ENCODE results near the gene FBXO22.
A peak's percentile ranks its signal among the peaks of the same experiment; 100 is the strongest.
"Not testable (repeated sequence)": the region's sequence is repeated elsewhere in the genome, so short reads cannot be mapped to it uniquely, and the experiment has no call there.

Gene FBXO22

DNA sequence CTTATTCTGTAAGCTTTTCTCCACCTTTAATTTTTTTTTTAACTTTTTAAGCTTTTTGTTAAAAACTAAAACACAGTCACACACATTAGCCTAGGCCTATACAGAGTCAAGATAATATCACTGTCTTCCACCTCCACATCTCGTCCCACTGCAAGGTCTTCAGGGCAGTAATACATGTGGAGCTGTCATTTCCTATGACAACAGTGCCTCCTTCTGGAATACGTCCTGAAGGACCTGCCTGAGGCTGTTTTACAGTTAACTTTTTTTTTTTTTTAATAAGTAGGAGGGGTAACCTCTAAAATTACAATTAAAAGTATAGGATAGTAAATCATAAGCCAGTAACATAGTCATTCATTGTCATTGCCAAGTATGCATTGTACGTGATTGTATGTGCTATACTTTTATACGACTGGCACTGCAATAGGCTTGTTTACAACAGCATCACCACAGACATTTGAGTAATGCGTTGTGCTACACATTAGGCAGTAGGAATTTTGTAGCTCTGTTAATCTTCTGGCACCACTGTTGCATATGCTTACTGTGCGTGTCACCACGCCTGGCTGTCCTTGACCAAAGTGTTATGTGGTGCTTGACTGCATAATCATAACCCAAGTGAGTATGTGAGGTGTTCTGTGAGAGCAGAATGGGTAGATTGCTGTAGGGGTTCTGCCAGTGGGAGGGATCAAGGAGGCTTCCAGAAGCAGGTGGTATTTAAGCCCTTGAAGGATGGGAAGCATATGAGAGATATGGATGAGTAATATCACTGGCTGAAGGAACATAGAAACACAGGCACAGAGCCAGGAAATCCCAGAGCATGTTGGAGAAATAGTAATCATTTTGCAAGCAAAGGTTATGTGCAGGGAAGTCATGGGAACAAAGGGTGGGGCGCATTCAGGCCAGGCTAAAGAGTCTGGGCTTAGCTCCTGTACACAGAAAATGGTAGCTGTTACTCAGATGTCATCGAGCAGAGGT, 18.3 kb downstream of the FBXO22 start:
- peak; percentile 15 for DNase-seq

DNA sequence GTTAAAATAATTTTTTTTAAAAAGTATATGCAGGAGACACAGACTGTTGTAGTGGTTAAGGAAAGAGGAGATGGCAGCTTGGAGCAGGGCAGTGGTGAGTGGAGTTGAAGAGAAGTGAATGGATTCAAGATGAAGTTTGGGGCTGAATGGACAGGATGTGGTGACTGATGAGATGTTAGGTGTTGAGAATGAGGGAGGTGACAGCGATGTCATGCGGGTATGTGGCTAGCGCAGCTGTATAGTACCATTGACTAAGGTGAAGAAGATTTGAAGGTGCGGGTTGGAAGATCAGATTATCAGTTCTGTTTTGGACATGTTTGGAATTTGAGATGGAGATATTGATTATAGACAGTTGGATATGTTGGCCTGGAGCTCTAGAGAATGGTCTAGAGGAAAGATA, 20.1 kb downstream of the FBXO22 start:
- DNase-seq = no peak

DNA sequence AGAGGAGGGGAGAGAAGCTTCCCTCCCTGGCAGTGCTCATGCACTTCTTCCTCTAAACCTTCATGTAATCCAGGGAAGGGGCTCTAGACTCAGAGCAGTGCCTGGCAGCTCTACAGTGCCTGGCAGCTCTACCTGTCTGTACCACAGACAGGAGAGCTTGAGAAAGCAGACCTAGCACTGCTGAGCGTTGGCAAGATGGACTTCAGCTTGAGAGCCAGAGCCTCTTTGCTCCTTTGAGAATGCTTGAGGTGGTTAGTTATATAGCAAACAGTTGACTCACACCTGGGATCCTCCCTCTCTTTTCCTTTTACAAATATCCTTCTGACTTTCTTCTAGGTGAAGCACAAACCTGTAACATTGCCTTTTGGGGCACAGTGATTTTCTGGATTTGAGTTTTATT, 20.9 kb downstream of the FBXO22 start:
- DNase-seq = no peak

DNA sequence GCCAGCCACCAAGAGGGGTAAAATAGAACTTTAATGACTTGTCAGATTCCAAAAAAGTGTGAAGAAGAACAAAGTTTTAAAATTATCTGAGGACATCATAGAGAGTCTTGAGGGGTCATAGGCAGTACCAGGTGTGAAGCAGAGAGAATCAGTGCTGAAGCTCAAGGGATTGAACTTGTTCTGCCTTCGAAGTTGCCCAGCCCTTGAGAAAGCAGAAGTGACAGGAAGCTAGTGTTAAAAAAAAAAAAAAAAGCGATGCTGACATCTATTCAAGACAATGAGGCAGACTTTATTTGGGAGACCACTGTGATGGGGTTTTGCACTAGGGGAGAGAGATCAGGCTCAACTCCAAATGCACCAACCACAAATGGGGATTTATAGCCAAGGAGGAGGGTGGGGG, 21.8 kb downstream of the FBXO22 start:
- DNase-seq = no peak

DNA sequence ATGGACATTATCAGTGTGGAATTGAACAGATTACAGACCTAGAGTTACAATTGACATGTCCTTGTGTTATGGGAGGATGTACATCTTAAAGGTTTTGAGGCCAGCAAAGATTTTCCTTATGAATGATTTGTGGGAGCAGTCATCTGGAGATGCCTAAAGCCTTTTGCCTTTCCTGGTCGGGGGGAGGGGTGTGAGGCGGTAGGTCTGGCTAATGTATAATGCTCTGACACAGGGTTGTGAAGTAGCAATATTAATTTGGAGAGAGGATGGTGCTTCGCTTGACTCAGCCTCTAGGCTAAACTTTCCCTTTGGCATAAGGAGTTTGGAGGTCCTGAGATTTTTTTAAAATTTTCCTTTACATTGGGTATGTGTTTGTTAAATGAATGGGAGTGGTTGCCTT, 23.3 kb downstream of the FBXO22 start:
- DNase-seq = no peak

DNA sequence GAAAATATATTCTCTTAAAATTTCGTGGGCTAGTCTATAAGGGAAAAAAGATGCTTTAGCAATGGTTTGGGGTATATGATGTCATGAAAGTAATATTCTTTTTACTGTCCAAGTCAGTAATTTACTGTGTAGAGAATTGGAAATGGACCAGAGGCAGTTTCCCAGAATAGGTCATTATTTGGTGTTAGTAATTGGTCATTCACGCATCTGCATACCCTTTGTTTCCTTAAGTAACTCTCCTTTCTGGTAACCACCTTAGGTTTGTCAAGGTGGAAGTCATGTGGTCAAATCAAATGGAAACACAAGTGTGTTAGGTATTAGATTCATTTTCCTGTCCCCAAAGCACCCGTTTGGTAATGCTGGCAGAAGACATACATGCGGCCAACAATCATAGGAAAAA, 23.9 kb downstream of the FBXO22 start:
- DNase-seq = no peak

DNA sequence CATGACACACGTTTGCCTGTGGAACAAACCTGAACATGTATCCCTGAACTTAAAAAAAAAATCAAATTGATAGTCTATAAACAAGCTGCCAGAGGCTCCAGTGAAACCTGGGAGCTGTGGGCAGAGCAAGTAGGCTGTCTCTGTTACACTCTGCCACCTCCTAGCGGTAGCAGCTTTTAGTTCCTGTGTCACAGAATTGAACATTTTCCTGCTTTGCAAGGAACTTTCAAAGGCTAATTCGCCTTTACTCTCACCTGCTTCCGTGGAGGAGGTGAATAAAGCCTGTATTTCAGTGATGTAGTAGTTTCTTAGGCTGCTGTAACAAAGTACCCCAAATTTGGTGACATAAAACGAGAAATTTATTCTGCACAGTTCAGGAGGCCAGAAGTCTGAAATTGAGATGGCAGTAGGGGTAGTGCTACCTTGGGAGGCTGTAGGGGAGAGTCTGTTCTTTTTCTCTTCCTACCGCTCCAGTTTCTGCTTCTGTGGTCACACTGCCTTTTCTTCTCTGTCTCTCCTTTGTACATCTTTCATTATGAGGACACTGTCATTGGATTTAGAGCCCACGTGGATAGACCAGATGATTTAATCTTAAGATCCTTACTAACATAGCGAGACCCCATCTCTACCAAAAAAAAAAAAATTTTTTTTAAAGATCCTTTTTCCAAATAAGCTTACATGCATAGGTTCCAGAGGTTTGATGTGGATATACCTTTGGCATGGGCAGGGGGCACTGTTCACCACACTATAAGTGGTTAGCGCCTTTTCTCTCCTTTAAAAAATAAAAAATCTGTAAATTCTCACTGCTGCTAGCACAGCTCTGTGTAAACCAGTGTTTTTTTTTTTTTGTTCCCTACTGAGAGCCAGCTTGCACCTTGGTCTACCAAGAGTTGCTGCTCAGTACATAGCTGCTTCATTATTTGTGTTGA, 25.3 kb downstream of the FBXO22 start:
- peak; percentile 2 for DNase-seq

DNA sequence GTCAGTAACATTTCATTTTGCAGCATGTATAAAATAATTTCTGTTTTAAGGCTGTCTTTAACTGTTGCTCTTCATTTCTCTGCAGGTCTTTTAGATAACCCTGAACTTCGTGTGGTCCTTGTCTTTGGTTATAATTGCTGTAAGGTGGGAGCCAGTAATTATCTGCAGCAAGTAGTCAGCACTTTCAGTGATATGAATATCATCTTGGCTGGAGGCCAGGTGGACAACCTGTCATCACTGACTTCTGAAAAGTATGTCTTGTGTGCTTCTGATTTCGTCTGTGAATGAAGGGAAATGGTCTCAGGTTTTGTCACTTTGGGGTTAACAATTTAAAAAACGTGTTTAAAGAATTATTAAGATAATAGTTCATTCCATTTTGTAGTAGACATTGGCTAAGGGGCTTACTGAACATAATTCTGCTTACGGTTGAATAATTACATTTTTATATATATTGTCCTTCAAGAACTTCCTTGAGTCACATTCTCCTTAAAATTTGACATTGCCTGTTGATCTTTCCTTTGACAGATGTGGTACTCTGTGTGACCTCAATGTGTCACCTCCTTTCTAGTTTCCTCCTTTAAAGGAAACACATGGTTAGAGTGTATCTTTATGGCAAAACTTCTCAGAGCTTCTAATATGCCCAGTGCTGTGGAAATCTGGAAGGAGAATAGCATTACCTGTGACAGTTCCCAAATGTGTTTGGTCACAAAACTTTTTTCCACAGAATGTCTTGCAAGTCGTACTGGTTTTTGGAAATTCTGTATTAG, 26.3 kb downstream of the FBXO22 start:
- no peak for DNase-seq

DNA sequence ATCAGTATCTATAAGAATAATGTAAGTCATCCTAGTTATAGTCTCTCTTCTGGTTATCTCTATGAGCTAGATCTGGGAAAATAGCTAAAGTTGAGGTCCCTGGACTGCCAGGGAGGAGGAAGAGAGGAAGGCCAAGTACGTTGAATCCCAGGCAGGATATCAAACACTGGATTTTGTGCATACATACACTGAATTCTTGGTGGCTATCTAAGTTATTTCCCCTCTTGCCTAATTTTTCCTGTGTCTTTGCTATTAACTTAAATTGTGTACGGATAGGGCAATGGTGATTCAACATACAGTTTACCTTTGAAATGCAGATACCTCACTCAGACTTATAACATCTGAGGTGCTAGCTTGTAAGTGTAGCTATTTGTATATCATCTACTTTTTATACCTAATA, 27.2 kb downstream of the FBXO22 start:
- DNase-seq = no peak

DNA sequence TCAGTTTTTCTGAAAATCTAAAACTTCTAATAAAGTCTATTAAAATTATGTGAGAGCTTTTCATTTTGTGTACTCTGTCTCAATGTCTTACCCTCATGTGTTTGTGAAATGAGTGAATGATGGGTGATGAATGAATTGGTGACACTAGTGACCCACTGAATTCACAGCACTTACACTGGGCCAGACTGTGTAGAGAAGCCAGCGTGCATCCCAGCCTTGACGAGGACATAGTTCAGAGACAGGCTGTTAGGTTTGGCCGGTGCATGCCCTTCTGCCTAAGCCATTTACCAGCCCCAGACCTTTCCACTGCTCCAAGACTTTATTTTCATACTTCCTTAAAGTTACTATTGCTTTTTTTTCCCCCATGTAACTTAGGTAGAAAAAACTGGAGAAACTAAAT, 38.8 kb downstream of the FBXO22 start:
- no peak for DNase-seq

DNA sequence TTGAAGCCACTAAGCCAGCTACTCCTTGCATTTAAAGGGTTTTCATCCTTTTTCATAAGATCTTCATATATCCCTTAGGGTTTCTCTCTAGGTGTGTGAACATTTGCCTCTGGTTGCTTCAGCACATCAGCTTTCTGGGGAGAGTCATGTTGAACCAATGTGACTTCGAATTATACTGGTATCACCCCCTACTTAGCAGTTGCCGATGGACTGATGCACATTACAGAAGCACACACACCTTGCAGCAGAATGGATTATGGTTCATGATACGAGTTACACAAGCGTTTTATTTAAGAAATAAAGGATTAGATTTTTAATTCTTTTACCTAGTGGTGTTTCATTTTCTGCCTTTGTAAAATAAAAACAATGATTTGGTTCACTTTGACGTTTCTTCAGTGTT, 39.6 kb downstream of the FBXO22 start:
- DNase-seq = no peak

DNA sequence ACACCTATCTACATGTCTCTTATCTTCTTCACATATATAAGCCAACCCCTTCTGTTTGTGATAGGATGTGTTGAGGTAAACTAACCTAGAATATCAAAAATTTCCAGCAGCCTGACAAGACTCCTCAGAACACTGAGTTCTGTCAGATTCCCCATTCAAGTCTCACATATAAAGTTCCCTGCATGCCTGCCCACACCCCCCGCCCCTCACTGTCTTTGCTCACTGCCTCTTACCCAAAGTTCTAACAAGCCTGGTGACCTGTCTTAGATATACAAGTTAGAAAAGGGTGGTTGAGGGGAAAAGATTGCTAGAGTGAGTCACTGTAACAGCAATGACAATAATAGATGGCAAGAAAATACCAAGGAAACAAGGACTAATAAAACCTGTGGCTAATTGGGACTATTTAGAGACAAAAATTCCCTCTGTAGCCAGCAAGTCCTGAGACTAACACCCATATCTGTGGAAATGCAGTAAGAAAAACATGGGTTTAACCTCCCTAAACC, 40.1 kb downstream of the FBXO22 start:
- no peak for DNase-seq

DNA sequence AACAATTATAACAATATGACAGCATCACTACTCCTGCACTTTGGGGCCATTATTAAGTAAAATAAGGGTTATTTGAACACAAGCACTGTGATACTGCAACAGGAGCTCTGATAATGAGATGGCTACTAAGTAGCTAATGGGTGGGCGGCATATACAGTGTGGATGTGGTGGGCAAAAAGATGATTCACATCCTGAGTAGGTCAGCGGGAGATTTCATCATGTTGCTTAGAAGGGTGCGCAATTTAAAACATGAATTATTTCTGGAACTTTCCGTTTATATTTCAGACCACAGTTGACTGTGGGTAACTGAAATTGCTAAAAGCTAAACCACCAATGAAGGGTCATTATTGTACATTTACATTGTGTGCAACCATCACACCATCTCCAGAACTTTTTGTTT, 42.3 kb downstream of the FBXO22 start:
- DNase-seq = no peak

DNA sequence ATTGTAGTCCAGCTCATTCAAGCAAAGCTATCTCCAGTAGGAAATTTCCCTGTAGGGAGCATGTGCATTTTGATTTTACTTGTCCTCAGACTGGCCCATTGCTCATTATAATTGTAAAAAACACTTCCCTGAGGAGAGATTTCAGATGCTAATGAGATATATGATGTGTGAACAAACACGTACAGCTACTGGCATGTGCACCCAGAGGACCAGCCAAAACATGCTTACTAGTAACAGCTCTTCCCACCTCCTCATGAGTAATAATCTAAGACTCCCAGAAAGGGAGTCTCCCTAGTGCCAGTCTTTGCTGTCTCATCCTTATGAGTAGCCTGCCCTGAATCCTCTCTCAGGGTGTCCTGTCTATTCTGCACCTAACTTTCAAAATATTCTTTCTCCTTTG, 43.4 kb downstream of the FBXO22 start:
- DNase-seq = no peak

DNA sequence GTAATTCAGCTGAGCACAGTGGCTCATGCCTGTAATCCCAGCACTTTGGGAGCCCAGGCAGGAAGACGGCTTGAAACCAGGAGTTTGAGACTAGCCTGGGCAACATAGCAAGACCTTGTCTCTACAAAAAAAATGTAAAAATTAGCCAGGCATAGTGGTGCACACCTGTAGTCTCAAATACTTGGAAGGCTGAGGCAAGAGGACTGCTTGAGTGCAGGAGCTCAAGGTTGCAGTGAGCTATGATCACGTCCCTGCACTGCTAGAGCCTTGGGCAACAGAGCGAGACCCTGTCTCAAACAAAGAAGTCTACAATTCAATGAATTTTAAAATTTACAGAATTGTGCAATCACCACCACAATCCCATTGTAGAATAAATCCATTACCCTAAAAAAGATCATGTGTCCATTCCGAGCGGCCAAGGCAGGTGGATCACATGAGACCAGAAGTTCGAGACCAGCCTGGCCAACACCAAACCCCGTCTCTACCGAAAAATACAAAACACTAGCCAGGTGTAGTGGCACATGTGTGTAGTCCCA, 45.2 kb downstream of the FBXO22 start:
- no peak for DNase-seq

DNA sequence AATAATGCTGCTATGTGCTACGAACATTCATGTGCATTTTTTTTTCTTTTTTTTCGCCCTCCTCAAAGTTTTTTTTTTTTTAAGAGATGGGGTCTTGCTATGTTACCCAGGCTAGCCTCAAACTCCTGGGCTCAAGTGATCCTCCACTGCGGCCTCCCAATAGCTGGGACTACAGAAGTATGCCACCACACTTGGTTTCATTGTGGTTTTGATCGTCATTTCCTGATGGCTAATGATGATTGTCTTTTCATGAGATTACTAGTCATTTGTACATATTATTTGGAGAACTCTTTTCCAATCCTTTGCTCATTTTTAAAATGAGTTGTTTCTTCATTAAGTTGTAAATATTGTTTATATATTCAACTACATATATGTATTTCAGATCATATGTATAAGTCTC, 48.8 kb downstream of the FBXO22 start:
- DNase-seq = no peak

DNA sequence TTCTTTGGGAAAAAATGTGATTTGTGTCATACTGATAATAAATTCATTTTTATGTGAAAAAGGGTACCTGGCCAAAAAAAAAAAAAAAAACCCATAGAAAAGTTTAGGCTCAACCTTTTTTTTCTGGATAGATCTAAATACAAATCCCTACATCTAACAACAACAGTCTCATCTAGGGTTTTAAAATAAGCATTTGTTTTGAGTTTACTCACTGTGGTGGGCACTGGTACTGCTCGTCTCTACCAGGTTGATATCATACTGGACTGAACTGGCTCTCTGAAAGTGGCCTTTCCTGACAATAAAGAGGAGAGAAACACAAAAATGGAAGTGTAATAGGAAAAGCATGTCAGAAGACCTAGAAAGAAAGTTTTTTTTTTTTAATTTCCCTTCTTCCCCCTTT, 52.0 kb downstream of the FBXO22 start:
- DNase-seq = no peak

DNA sequence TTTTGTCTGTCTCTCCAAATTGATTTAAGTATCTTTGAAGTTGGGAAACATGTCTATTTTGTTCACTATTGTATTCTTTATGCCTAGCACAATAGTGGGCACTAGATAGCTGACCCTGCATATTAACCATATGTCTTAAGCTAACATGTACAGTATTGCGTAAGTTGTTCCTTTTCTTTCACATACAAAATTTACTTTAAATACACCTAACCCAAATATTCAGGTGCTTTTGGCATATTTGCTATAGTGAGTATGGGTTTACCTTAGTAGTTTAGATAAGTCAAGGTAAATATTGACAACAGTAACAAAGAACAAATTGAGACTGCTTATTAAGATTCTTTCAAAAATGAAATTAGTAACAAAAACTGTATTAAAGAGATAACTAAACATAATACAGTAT, 57.7 kb downstream of the FBXO22 start:
- DNase-seq = no peak

DNA sequence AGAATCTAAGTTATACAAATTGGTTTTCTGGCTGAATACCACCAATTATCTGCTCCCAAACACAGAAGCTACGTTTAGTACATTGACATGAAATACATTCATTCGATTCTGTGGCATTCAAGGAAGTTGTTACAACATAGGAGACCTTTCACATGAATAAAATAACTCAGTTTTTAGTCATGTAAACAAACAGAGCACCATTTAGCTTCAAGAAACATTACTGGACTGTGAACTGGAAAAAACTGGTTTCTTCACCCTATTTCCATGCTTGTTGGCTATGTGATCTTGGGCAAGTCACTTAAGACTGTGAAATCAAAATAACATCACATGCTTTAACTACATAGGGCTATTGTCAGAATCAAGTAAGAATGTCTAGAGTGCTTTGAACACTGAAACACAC, 62.4 kb downstream of the FBXO22 start:
- no peak for DNase-seq

DNA sequence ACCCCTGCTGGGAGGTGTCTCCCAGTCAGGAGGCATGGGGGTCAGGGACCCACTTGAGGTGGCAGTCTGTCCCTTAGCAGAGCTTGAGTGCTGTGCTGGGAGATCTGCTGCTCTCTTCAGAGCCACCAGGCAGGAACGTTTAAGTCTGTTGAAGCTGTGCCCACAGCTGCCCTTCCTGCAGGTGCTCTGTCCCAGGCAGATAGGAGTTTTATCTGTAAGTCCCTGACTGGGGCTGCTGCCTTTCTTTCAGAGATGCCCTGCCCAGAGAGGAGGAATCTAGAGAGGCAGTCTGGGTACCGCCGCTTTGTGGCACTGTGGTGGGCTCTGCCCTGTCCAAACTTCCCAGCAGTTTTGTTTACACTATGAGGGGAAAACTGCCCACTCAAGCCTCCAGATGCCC, 73.1 kb downstream of the FBXO22 start:
- not testable (repeated sequence) for DNase-seq

DNA sequence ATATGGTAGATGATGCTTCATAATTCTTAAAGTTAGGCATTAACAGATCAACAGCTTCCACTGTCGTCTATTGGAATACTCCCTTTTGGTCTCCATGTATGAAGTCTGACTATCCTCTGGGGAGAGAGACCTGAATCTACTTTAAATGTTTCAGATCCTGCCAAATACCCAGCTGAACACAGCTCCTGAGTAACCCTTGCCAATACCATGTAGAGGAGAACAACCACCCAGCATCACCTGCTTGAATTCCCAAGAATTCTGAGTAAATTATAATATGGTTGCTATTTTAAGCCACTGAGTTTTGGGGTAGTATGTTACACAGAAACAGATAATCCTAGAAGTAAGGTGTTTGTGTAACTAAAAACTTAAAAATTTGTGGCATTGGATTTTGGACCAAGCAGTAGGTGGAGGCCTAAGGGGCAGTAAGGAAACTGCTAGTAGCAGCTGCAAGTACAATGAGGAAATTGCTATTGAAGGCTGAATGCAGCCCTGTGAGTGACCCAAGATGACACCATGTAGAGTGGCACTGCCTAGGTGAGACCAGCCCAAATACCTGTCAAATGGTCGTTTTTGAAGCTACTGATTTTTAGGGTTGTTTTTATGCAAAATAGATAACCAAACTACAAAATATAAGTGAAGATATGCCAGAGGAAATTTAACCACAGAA, 77.6 kb downstream of the FBXO22 start:
- DNase-seq = no peak

DNA sequence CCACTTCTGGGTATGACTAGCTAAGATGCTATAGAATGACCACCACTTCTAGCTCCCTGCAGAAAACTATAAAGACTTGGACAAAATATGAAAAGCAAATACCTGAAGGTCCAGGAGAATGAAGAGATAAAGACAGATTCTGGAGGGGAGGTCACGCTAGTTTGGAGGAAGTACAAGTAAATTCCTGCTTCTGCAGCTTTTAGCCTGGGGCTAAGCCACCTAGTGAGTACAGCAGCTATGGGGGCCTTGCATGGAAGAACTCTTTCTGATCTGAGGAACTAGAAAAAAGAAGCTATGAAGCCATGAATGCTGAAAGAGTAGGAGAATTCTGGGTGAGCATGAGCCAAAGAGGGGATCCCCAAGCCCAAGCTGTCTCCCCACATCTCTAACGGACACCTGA, 78.8 kb downstream of the FBXO22 start:
- no peak for DNase-seq
